Mucosa of gallbladder (tissue), 1 donor: Measurements from ENCODE around the gene ALG10. TPM values are rescaled to one million over a fixed set of nuclear protein-coding genes. Genes with fewer than 3 reads are reported as not detected.
"Not testable (repeated sequence)": the region's sequence is repeated elsewhere in the genome, so short reads cannot be mapped to it uniquely, and the experiment has no call there.

ENCODE experiments used
- DNase-seq: peaks from one replicate; pipeline ENCODE4 v3.0.0-alpha.2; 2020; ENCODE audit warnings: low spot score
- total RNA-seq: library from RNA; stranded (reverse); gene quantifications from one replicate; pipeline ENCODE4 v1.2.1, GENCODE V29; 2021
- donor health status: DM: no; HTN: no; CAD: no.

ALG10 gene
- 11.3 TPM for total RNA-seq

- DNase-seq: peak; percentile 98
These were observed at the start of gene ALG10 for GRCh38 chr12:34022079-34022830. Gene ALG10 (plus strand): TSS chr12:34022496. CDS start chr12:34022600, 104 bp downstream.

GRCh38 chr12:33972884-33973283 is 49.4 kb upstream of the ALG10 start:
- not testable (repeated sequence) for DNase-seq

- DNase-seq: no peak
These were observed 44.4 kb upstream of the ALG10 start for GRCh38 chr12:33977887-33978286.

- DNase-seq: no peak
These were observed 34.0 kb upstream of the ALG10 start for GRCh38 chr12:33988197-33988805.

- DNase-seq: no peak
These were observed 33.4 kb upstream of the ALG10 start for GRCh38 chr12:33988913-33989312.

GRCh38 chr12:33994857-33995808 is 27.2 kb upstream of the ALG10 start:
- no peak for DNase-seq

GRCh38 chr12:34008835-34009234 is 13.5 kb upstream of the ALG10 start:
- DNase-seq: not testable (repeated sequence)

GRCh38 chr12:34016361-34016760 is 5.9 kb upstream of the ALG10 start:
- DNase-seq: no peak

- no peak for DNase-seq
These were observed 1.2 kb upstream of the ALG10 start for GRCh38 chr12:34021071-34021470.

- not testable (repeated sequence) for DNase-seq
These were observed 5.4 kb downstream of the ALG10 start for GRCh38 chr12:34027661-34028060.

- DNase-seq: no peak
These were observed 8.3 kb downstream of the ALG10 start for GRCh38 chr12:34030591-34030990.

- DNase-seq: no peak
These were observed 11.5 kb downstream of the ALG10 start for GRCh38 chr12:34033628-34034296.

GRCh38 chr12:34038357-34038756 is 16.1 kb downstream of the ALG10 start:
- DNase-seq: not testable (repeated sequence)

GRCh38 chr12:34046570-34046969 is 24.3 kb downstream of the ALG10 start:
- DNase-seq: no peak

GRCh38 chr12:34047855-34048254 is 25.6 kb downstream of the ALG10 start:
- not testable (repeated sequence) for DNase-seq

GRCh38 chr12:34048714-34049113 is 26.4 kb downstream of the ALG10 start:
- no peak for DNase-seq

- no peak for DNase-seq
These were observed 29.2 kb downstream of the ALG10 start for GRCh38 chr12:34051486-34051885.

GRCh38 chr12:34054938-34055337 is 32.6 kb downstream of the ALG10 start:
- no peak for DNase-seq
